SK-N-SH (cell line): Measurements from ENCODE around the gene CTPS1. TPM values are rescaled to one million over a fixed set of nuclear protein-coding genes. Genes with fewer than 3 reads are reported as not detected.

Source experiments
- CTCF ChIA-PET: fragments of 300-600, 350-600 bp; formaldehyde crosslinking; extraction: SDS; loops from one replicate; lab custom pipeline; 2021; lab: Yijun Ruan, JAX
- POLR2A ChIA-PET: fragments of 350-600 bp; sonication (Branson Sonifier 250); formaldehyde crosslinking; extraction: SDS; loops from one replicate; lab custom pipeline; 2020; ENCODE audit warnings: antibody characterized with exemption, inconsistent platforms; lab: Yijun Ruan, JAX
- DNase-seq: peaks from one replicate; pipeline ENCODE4 v3.0.0; 2012
- H2AFZ ChIP-seq: fragments of 200-600 bp; sonication (generic); 2 replicates; pipeline ENCODE4 v1.8.1; 2016; ENCODE audit warnings: antibody characterized with exemption, mild to moderate bottlenecking, low read depth
- H3F3A ChIP-seq: fragments of 200-600 bp; sonication (generic); replicated peaks from 2 replicates; pipeline ENCODE3; 2016; ENCODE audit warnings: antibody characterized with exemption, mild to moderate bottlenecking; ENCODE audit not compliant: insufficient read depth
- H3K27ac ChIP-seq, 2 experiments: fragments of 200-500 bp in 1 of 2; fragments of 200-600 bp in 1 of 2; sonication (Bioruptor generic) in 1 of 2; sonication (generic), shearing (Covaris generic) in 1 of 2; 2 replicates each; pipeline versions ENCODE4 v1.5.1 to v1.6.1; 2014 to 2016; ENCODE audit warnings: low read depth in 2 of 2, inconsistent platforms in 1 of 2, low read length in 1 of 2, mild to moderate bottlenecking in 1 of 2, mixed read lengths in 1 of 2
- H3K27me3 ChIP-seq: fragments of 200-600 bp; sonication (generic), shearing (Covaris generic); 2 replicates; pipeline ENCODE4 v1.6.1; 2016; ENCODE audit warnings: mixed run types; ENCODE audit not compliant: insufficient read depth
- H3K36me3 ChIP-seq, 2 experiments: fragments of 200-500 bp in 1 of 2; fragments of 200-600 bp in 1 of 2; sonication (Bioruptor generic) in 1 of 2; sonication (generic) in 1 of 2; replicated peaks in 1 of 2; 2 replicates each; pipeline versions ENCODE3 to v1.5.1; 2014 to 2016; ENCODE audit warnings: low read length in 1 of 2, mild to moderate bottlenecking in 1 of 2; ENCODE audit not compliant: insufficient read depth in 2 of 2, control insufficient read depth in 1 of 2
- H3K4me1 ChIP-seq, 2 experiments: fragments of 200-500 bp in 1 of 2; fragments of 200-600 bp in 1 of 2; sonication (Bioruptor generic) in 1 of 2; sonication (generic), shearing (Covaris generic) in 1 of 2; 2 replicates each; pipeline versions ENCODE4 v1.5.1 to v1.6.1; 2014 to 2016; ENCODE audit warnings: low read depth in 1 of 2, low read length in 1 of 2, mixed run types in 1 of 2; ENCODE audit not compliant: insufficient read depth in 2 of 2, control insufficient read depth in 1 of 2
- H3K4me2 ChIP-seq: fragments of 200-600 bp; sonication (generic), shearing (Covaris generic); 2 replicates; pipeline ENCODE4 v1.6.1; 2017; ENCODE audit warnings: mixed run types
- H3K4me3 ChIP-seq, 2 experiments: fragments of 200-500 bp in 1 of 2; fragments of 200-600 bp in 1 of 2; sonication (Bioruptor generic) in 1 of 2; sonication (generic), shearing (Covaris generic) in 1 of 2; 2 replicates each; pipeline versions ENCODE4 v1.5.1 to v1.8.1; 2014 to 2016; ENCODE audit warnings: low read depth in 2 of 2, inconsistent platforms in 1 of 2, low read length in 1 of 2, mild to moderate bottlenecking in 1 of 2, mixed read lengths in 1 of 2, moderate library complexity in 1 of 2
- H3K79me2 ChIP-seq: fragments of 200-600 bp; sonication (generic); 2 replicates; pipeline ENCODE4 v1.8.1; 2017; ENCODE audit warnings: mild to moderate bottlenecking; ENCODE audit not compliant: insufficient read depth
- H3K9ac ChIP-seq: fragments of 200-600 bp; sonication (generic); 2 replicates; pipeline ENCODE4 v1.6.1; 2017; ENCODE audit warnings: mixed run types
- H3K9me2 ChIP-seq: fragments of 200-600 bp; sonication (generic); 2 replicates; pipeline ENCODE4 v1.6.1; 2017; ENCODE audit warnings: mixed run types
- H3K9me3 ChIP-seq: fragments of 200-600 bp; sonication (generic); 2 replicates; pipeline ENCODE4 v1.6.1; 2017; ENCODE audit warnings: mixed run types, mild to moderate bottlenecking, moderate library complexity
- H4K20me1 ChIP-seq: fragments of 200-600 bp; sonication (generic); 2 replicates; pipeline ENCODE4 v1.6.1; 2017; ENCODE audit warnings: mild to moderate bottlenecking, mixed run types; ENCODE audit not compliant: insufficient read depth
- CTCF ChIP-seq: fragments of 200-600 bp; sonication (generic); IDR thresholded peaks from 2 replicates; pipeline ENCODE4 v1.6.1; 2017; ENCODE audit warnings: antibody characterized with exemption, mild to moderate bottlenecking, moderate library complexity
- ELF1 ChIP-seq: IDR thresholded peaks from 2 replicates; pipeline ENCODE4 v1.4.0; 2012
- FOXJ3 ChIP-seq: sonication (generic); formaldehyde crosslinking; IDR thresholded peaks from 2 replicates; pipeline ENCODE4 v1.5.1; 2020; ENCODE audit warnings: mild to moderate bottlenecking, missing genetic modification reagents
- MAX ChIP-seq: IDR thresholded peaks from 2 replicates; pipeline ENCODE4 v1.4.0; 2012; ENCODE audit warnings: low read depth
- NFIC ChIP-seq: IDR thresholded peaks from 2 replicates; pipeline ENCODE4 v1.4.0; 2012; ENCODE audit warnings: borderline replicate concordance
- RCOR1 ChIP-seq: fragments of 150-350 bp; IDR thresholded peaks from 2 replicates; pipeline ENCODE4 v1.6.1; 2017; ENCODE audit warnings: antibody characterized with exemption, low read length
- RXRA ChIP-seq: IDR thresholded peaks from 2 replicates; pipeline ENCODE4 v1.4.0; 2012; ENCODE audit warnings: low read depth, mild to moderate bottlenecking, borderline replicate concordance
- SIN3A ChIP-seq: IDR thresholded peaks from 2 replicates; pipeline ENCODE4 v1.6.1; 2012; ENCODE audit warnings: low read depth, mild to moderate bottlenecking, low read length, moderate library complexity, borderline replicate concordance
- TAF1 ChIP-seq: IDR thresholded peaks from 2 replicates; pipeline ENCODE4 v1.6.1; 2012; ENCODE audit warnings: low read depth, mild to moderate bottlenecking, low read length, moderate library complexity, borderline replicate concordance
- TEAD4 ChIP-seq: IDR thresholded peaks from 2 replicates; pipeline ENCODE4 v1.4.0; 2012; ENCODE audit warnings: mild to moderate bottlenecking, borderline replicate concordance; ENCODE audit not compliant: insufficient read depth
- USF1 ChIP-seq: IDR thresholded peaks from 2 replicates; pipeline ENCODE4 v1.4.0; 2012; ENCODE audit warnings: low read depth, borderline replicate concordance
- YY1 ChIP-seq: IDR thresholded peaks from 2 replicates; pipeline ENCODE4 v1.4.0; 2012; ENCODE audit warnings: low read depth, mild to moderate bottlenecking
- ZBTB33 ChIP-seq: IDR thresholded peaks from 2 replicates; pipeline ENCODE4 v1.4.0; 2012; ENCODE audit warnings: low read depth, borderline replicate concordance
- WGBS: methylation state at CpG from one replicate; pipeline ENCODE4 v1.1.6; 2017; ENCODE audit warnings: low lambda C conversion rate; 5-methylcytosine and 5-hydroxymethylcytosine counted together
- polyA plus RNA-seq, 3 experiments: library from polyadenylated mRNA; depleted of rRNA; stranded (reverse); fragments of >200 nt; gene quantifications; 2 replicates each; pipeline ENCODE4 v1.2.3, GENCODE V29; 2012

Gene CTPS1
- polyA plus RNA-seq, 1 of the 3 experiments (the other 2 are of a cell fraction): 34.5 TPM

GRCh38 chr1:40987439-40988276 lies 8.2 kb downstream of the CTPS1 start (continued):
- TF ChIP-seq ZBTB33 (no peak), FOXJ3 (CRISPR knock-in tag) (no peak)

GRCh38 chr1:40988280-40988679 lies 8.8 kb downstream of the CTPS1 start:
- no peak for TF ChIP-seq ELF1
- no peak for TF ChIP-seq TAF1
- no peak for TF ChIP-seq RCOR1
- no peak for TF ChIP-seq CTCF
- TF ChIP-seq RXRA: no peak
- TF ChIP-seq SIN3A: no peak
- no peak for TF ChIP-seq YY1
- TF ChIP-seq MAX: no peak
- TF ChIP-seq USF1: no peak
- no peak for TF ChIP-seq TEAD4
- no peak for TF ChIP-seq NFIC
- H3K4me3 ChIP-seq: no peak overlapping the region
- H3K36me3 ChIP-seq: peaks cover 83 to 85% of the 10 kb centered on the region in 2 experiments
- H2AFZ ChIP-seq: no peak overlapping the region
- H3K79me2 ChIP-seq: peaks cover 82% of the 10 kb centered on the region; the same call in 1 of the 2 replicates
- no peak overlapping the region for H3K4me2 ChIP-seq
- H3K9me3 ChIP-seq: no peaks in the 10 kb centered on the region
- H3F3A ChIP-seq: peaks cover 20% of the 10 kb centered on the region
- CTCF ChIA-PET: no interaction called here
- no peak overlapping the region for H3K27ac ChIP-seq
- POLR2A ChIA-PET: no interaction called here
- 96% methylated on average over 3 of the region's 3 CpGs for WGBS
- no peaks in the 10 kb centered on the region for H3K27me3 ChIP-seq
- H3K9ac ChIP-seq: no peak overlapping the region
- DNase-seq: no peak
- H3K4me1 ChIP-seq: peaks cover 0 to 12% of the 10 kb centered on the region in 2 experiments; a peak in 3 of 4 replicates
- H4K20me1 ChIP-seq: peaks cover 26% of the 10 kb centered on the region
- H3K9me2 ChIP-seq: no peaks in the 10 kb centered on the region
